Tibial artery (tissue), 4 donors: ENCODE results near the gene HSPA9.

Source experiments
- DNase-seq, 2 donors: peaks; one replicate each; pipeline ENCODE4 v3.0.0-alpha.2; 2019
- H3K27ac ChIP-seq, 2 donors: fragments of 200-600 bp; sonication (generic) in 1 of 2; 1 replicate in 1 of 2; 2 replicates in 1 of 2; pipeline ENCODE4 v1.5.1; 2018 to 2019; ENCODE audit warnings: mild to moderate bottlenecking in 1 of 2
- H3K27me3 ChIP-seq, 2 donors: fragments of 200-600 bp; sonication (generic) in 1 of 2; one replicate each; pipeline versions ENCODE4 v1.5.1 to v1.6.0; 2016 to 2019
- H3K36me3 ChIP-seq, 3 donors: fragments of 200-600 bp; sonication (generic) in 2 of 3; one replicate each; pipeline ENCODE4 v1.5.1; 2016 to 2019; ENCODE audit warnings: mild to moderate bottlenecking in 2 of 3
- H3K4me1 ChIP-seq, 4 donors: fragments of 200-600 bp; sonication (generic) in 2 of 4; 1 replicate in 3 of 4; 2 replicates in 1 of 4; pipeline ENCODE4 v1.5.1; 2016 to 2019
- H3K4me3 ChIP-seq, 2 donors: fragments of 200-600 bp; sonication (generic) in 1 of 2; 1 replicate in 1 of 2; 2 replicates in 1 of 2; pipeline ENCODE4 v1.5.1; 2018 to 2019; ENCODE audit warnings: mild to moderate bottlenecking in 2 of 2
- H3K9me3 ChIP-seq, 3 donors: fragments of 200-600 bp; sonication (generic) in 1 of 3; one replicate each; pipeline ENCODE4 v1.5.1; 2016 to 2019
- CTCF ChIP-seq, 2 experiments: fragments of 200-600 bp in 1 of 2; fragments of 450-650 bp in 1 of 2; IDR thresholded peaks; one replicate each; pipeline ENCODE4 v1.5.1; 2017 to 2019; ENCODE audit warnings: antibody characterized with exemption in 2 of 2, mild to moderate bottlenecking in 1 of 2, moderate library complexity in 1 of 2
- intact Hi-C: fragments of 100-400 bp; cut with DNase I; formaldehyde crosslinking; loops from one replicate; pipeline ENCODE4 v1.15.0; 2023; ENCODE audit warnings: low total_unique reads

The HSPA9 gene

GRCh38 chr5:138527170-138527569 lies 48.0 kb downstream of the HSPA9 start:
- no peak for DNase-seq
- H3K4me3 ChIP-seq, result no peak overlapping the region
- peaks cover 0 to 5% (median 0%) of the 10 kb centered on the region in 3 donors for H3K36me3 ChIP-seq
- intact Hi-C loops, result no loop called here
- no peak for TF ChIP-seq CTCF (IDR thresholded peaks at IDR 0.05)
- H3K27me3 ChIP-seq, result no peaks in the 10 kb centered on the region
- peaks cover 0 to 4% (median 0%) of the 10 kb centered on the region in 4 donors for H3K4me1 ChIP-seq
- no peaks in the 10 kb centered on the region for H3K9me3 ChIP-seq
- H3K27ac ChIP-seq, result no peak overlapping the region

- H3K4me1 ChIP-seq, result peaks cover 0 to 5% (median 0%) of the 10 kb centered on the region in 4 donors
Measured at GRCh38 chr5:138523406-138523805, 51.8 kb downstream of the HSPA9 start.

GRCh38 chr5:138520971-138521370 lies 54.2 kb downstream of the HSPA9 start:
- Histone ChIP-seq H3K36me3 (peaks cover 23 to 34% (median 25%) of the 10 kb centered on the region in 3 donors), H3K27me3 (no peaks in the 10 kb centered on the region), H3K4me1 (peaks cover 0 to 5% (median 0%) of the 10 kb centered on the region in 4 donors), H3K4me3 (no peak overlapping the region), H3K9me3 (no peaks in the 10 kb centered on the region), H3K27ac (no peak overlapping the region)
- TF ChIP-seq CTCF (IDR thresholded peaks at IDR 0.05), result no peak
- DNase-seq, result no peak
- intact Hi-C loops, result no loop called here

More at GRCh38 chr5:138523406-138523805, 51.8 kb downstream of the HSPA9 start:
- H3K36me3 ChIP-seq, result peaks cover 1 to 10% (median 4%) of the 10 kb centered on the region in 3 donors
- DNase-seq, result no peak
- no peak overlapping the region for H3K27ac ChIP-seq
- H3K9me3 ChIP-seq, result no peaks in the 10 kb centered on the region
- no peak for TF ChIP-seq CTCF (IDR thresholded peaks at IDR 0.05)
- H3K27me3 ChIP-seq, result no peaks in the 10 kb centered on the region
- no peak overlapping the region for H3K4me3 ChIP-seq
- intact Hi-C loops, result no loop called here

- Histone ChIP-seq H3K4me1 (peaks cover 0 to 5% (median 0%) of the 10 kb centered on the region in 4 donors), H3K9me3 (no peaks in the 10 kb centered on the region), H3K27ac (no peak overlapping the region), H3K36me3 (peaks cover 44 to 65% (median 61%) of the 10 kb centered on the region in 3 donors), H3K4me3 (no peak overlapping the region), H3K27me3 (no peaks in the 10 kb centered on the region)
- no peak for TF ChIP-seq CTCF (IDR thresholded peaks at IDR 0.05)
- intact Hi-C loops, result no loop called here
- DNase-seq, result no peak
Measured at GRCh38 chr5:138517437-138517836, 57.8 kb downstream of the HSPA9 start.

- no peak for DNase-seq
- no peaks in the 10 kb centered on the region for H3K27me3 ChIP-seq
- no peak for TF ChIP-seq CTCF (IDR thresholded peaks at IDR 0.05)
Measured at GRCh38 chr5:138515556-138516245, 59.5 kb downstream of the HSPA9 start.

More at GRCh38 chr5:138515556-138516245, 59.5 kb downstream of the HSPA9 start:
- Histone ChIP-seq H3K4me3 (no peak overlapping the region), H3K36me3 (peaks cover 56 to 79% (median 71%) of the 10 kb centered on the region in 3 donors), H3K4me1 (peaks cover 0 to 2% (median 0%) of the 10 kb centered on the region in 4 donors), H3K27ac (no peak overlapping the region), H3K9me3 (no peaks in the 10 kb centered on the region)
- intact Hi-C loops, result no loop called here
